GM23338 (cell line): ENCODE results near the gene ATG9A. TPM values are rescaled to one million over a fixed set of nuclear protein-coding genes. Genes with fewer than 3 reads are reported as not detected.

Experiments used
- ATAC-seq: fragments of 200-7000 bp; cut with Tn5 transposase; 3 replicates; pipeline ENCODE4 v1.9.1; 2020
- DNase-seq: peaks from one replicate; pipeline ENCODE4 v3.0.0-alpha.2; 2015; ENCODE audit warnings: low spot score
- H2AFZ ChIP-seq: fragments of 200-600 bp; sonication (generic); 2 replicates; pipeline ENCODE4 v1.8.0; 2016; ENCODE audit warnings: antibody characterized with exemption, mild to moderate bottlenecking, moderate library complexity
- H3F3A ChIP-seq: fragments of 200-600 bp; sonication (generic); replicated peaks from 2 replicates; pipeline ENCODE4 v1.8.0; 2017; ENCODE audit warnings: antibody characterized with exemption, mixed run types, low read depth
- H3K27ac ChIP-seq: fragments of 200-600 bp; sonication (generic); 2 replicates; pipeline ENCODE4 v1.6.1; 2016; ENCODE audit warnings: low read depth
- H3K27me3 ChIP-seq: fragments of 200-600 bp; sonication (generic); 2 replicates; pipeline ENCODE4 v1.8.0; 2016; ENCODE audit warnings: mild to moderate bottlenecking, mixed run types, moderate library complexity; ENCODE audit not compliant: insufficient read depth
- H3K36me3 ChIP-seq: fragments of 200-600 bp; sonication (generic); 2 replicates; pipeline ENCODE4 v1.8.0; 2016; ENCODE audit warnings: mild to moderate bottlenecking; ENCODE audit not compliant: insufficient read depth
- H3K4me1 ChIP-seq: fragments of 200-600 bp; sonication (generic); 2 replicates; pipeline ENCODE4 v1.8.0; 2016; ENCODE audit warnings: mild to moderate bottlenecking, moderate library complexity; ENCODE audit not compliant: insufficient read depth
- H3K4me2 ChIP-seq: fragments of 200-600 bp; sonication (generic); 2 replicates; pipeline ENCODE4 v1.7.1; 2017; ENCODE audit warnings: mixed run types
- H3K4me3 ChIP-seq: fragments of 200-600 bp; sonication (generic); 2 replicates; pipeline ENCODE4 v1.6.1; 2016; ENCODE audit warnings: mixed run types
- H3K79me2 ChIP-seq: fragments of 200-600 bp; sonication (generic); replicated peaks from 2 replicates; pipeline ENCODE4 v1.8.0; 2017; ENCODE audit warnings: mild to moderate bottlenecking; ENCODE audit not compliant: insufficient read depth
- H3K9me2 ChIP-seq: fragments of 200-600 bp; sonication (generic); 2 replicates; pipeline ENCODE4 v1.8.0; 2017; ENCODE audit not compliant: insufficient read depth
- H4K20me1 ChIP-seq: fragments of 200-600 bp; sonication (generic); replicated peaks from 2 replicates; pipeline ENCODE4 v1.8.0; 2017; ENCODE audit warnings: mild to moderate bottlenecking; ENCODE audit not compliant: insufficient read depth
- H3K27ac Mint-ChIP-seq: 2 replicates; pipeline ENCODE4 v1.8.0; 2020; ENCODE audit warnings: inconsistent platforms, mild to moderate bottlenecking, moderate library complexity, mixed read lengths
- H3K27me3 Mint-ChIP-seq: 3 replicates; pipeline ENCODE4 v1.8.0; 2022; ENCODE audit warnings: low read depth, mild to moderate bottlenecking, moderate library complexity, mixed read lengths, inconsistent platforms; ENCODE audit not compliant: insufficient read depth, poor library complexity
- H3K36me3 Mint-ChIP-seq: 3 replicates; pipeline ENCODE4 v1.8.0; 2021; ENCODE audit warnings: low read depth, mild to moderate bottlenecking, inconsistent platforms, moderate library complexity, mixed read lengths
- H3K4me1 Mint-ChIP-seq: 3 replicates; pipeline ENCODE4 v1.8.0; 2020; ENCODE audit warnings: mild to moderate bottlenecking, inconsistent platforms, mixed read lengths
- H3K4me3 Mint-ChIP-seq: 3 replicates; pipeline ENCODE4 v1.8.0; 2021; ENCODE audit warnings: moderate library complexity, mild to moderate bottlenecking, inconsistent platforms, mixed read lengths
- H3K9me3 Mint-ChIP-seq: 3 replicates; pipeline ENCODE4 v1.8.0; 2020; ENCODE audit warnings: moderate library complexity, mild to moderate bottlenecking, inconsistent platforms, mixed read lengths
- CREB1 ChIP-seq: fragments of 250-450 bp; sonication (Bioruptor Pico); IDR thresholded peaks from 2 replicates; pipeline ENCODE4 v1.5.0; 2020; ENCODE audit warnings: low read depth, mild to moderate bottlenecking, moderate library complexity
- EZH2 ChIP-seq: fragments of 200-600 bp; sonication (generic); IDR thresholded peaks from one replicate; pipeline ENCODE4 v1.8.0; 2017; ENCODE audit warnings: antibody characterized with exemption, mild to moderate bottlenecking, low read depth; ENCODE audit not compliant: unreplicated experiment
- EZH2phosphoT487 ChIP-seq: fragments of 200-600 bp; sonication (generic); IDR thresholded peaks from one replicate; pipeline ENCODE4 v1.8.1; 2018; ENCODE audit warnings: antibody characterized with exemption; ENCODE audit not compliant: unreplicated experiment
- JUNB ChIP-seq: IDR thresholded peaks from one replicate; pipeline ENCODE4 v1.6.1; 2016; ENCODE audit warnings: antibody characterized with exemption; ENCODE audit not compliant: unreplicated experiment
- NANOG ChIP-seq: IDR thresholded peaks from 2 replicates; pipeline ENCODE4 v1.6.1; 2016; ENCODE audit warnings: antibody characterized with exemption, borderline replicate concordance
- POLR2AphosphoS5 ChIP-seq: IDR thresholded peaks from 2 replicates; pipeline ENCODE4 v1.6.1; 2016; ENCODE audit warnings: antibody characterized with exemption, low read depth
- STAT1 ChIP-seq: IDR thresholded peaks from one replicate; pipeline ENCODE4 v1.6.1; 2016; ENCODE audit warnings: antibody characterized with exemption; ENCODE audit not compliant: unreplicated experiment
- ZNF114 ChIP-seq: fragments of 250-450 bp; sonication (Bioruptor Pico); IDR thresholded peaks from 2 replicates; pipeline ENCODE4 v1.5.0; 2020; ENCODE audit warnings: mild to moderate bottlenecking, moderate library complexity
- ZNF331 ChIP-seq: fragments of 250-450 bp; sonication (Bioruptor Pico); IDR thresholded peaks from 2 replicates; pipeline ENCODE4 v1.5.0; 2020; ENCODE audit warnings: low read depth, mild to moderate bottlenecking, moderate library complexity
- polyA plus RNA-seq: library from polyadenylated mRNA; unstranded; fragments of >200 nt; fragmentation: Nextera tagmentation; extraction: Ambion mirVana; gene quantifications from 2 replicates; pipeline ENCODE4 v1.2.1, GENCODE V29; 2016
- total RNA-seq: library from RNA; depleted of rRNA; stranded (reverse); fragments of >200 nt; shearing (Covaris generic); gene quantifications from 2 replicates; pipeline ENCODE4 v1.2.3, GENCODE V29; 2014
- TF ChIP-seq, protein P1 (sequence below): fragments of 250-450 bp; sonication (Bioruptor Pico); IDR thresholded peaks from 2 replicates; pipeline ENCODE4 v1.5.0; 2020; ENCODE audit warnings: mild to moderate bottlenecking, moderate library complexity
- TF ChIP-seq, protein P2 (sequence below): IDR thresholded peaks from 2 replicates; pipeline ENCODE4 v1.6.1; 2016; ENCODE audit warnings: antibody characterized with exemption
- TF ChIP-seq, protein P3 (sequence below): IDR thresholded peaks from one replicate; pipeline ENCODE4 v1.6.1; 2018; ENCODE audit warnings: antibody characterized with exemption; ENCODE audit not compliant: unreplicated experiment
- TF ChIP-seq, protein P4 (sequence below), 2 experiments: fragments of 200-600 bp in 1 of 2; sonication (generic) in 1 of 2; conservative IDR thresholded peaks; 2 replicates each; pipeline versions ENCODE4 v1.5.1 to v1.6.1; 2016 to 2017; ENCODE audit warnings: antibody characterized with exemption in 2 of 2, low read depth in 2 of 2, mild to moderate bottlenecking in 2 of 2, moderate library complexity in 1 of 2

The ATG9A gene
- total and polyA plus RNA-seq, 2 experiments from 2014 or later = 20.7 to 54.2 TPM

DNA sequence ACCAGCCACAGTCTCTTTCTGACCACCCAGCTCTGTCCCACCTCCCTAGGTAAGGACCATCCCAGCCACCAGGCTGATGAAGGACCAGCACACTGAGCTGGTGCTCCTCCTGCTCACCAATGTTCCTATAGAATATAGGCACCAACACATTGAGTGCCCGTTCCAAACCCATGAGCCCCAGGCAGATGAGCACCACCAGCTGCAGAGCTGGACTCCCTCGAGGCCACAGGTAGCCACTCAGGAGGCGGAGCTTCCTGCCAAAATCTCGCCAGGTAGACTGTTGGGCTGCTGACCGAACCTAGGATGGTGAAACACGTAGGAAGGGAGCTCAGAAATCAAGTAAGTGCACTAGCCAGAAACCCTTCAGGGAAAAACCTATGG, 12.9 kb downstream of the ATG9A start:
- peaks cover 21% of the 10 kb centered on the region for H3K4me1 Mint-ChIP-seq
- Histone ChIP-seq H3K27ac (no peak overlapping the region), H3F3A (peaks cover 9% of the 10 kb centered on the region; the same call in 1 of the 2 replicates), H4K20me1 (no peaks in the 10 kb centered on the region), H3K4me3 (no peak overlapping the region), H3K9me2 (no peaks in the 10 kb centered on the region), H3K79me2 (no peaks in the 10 kb centered on the region), H2AFZ (no peak overlapping the region), H3K36me3 (peaks cover 3% of the 10 kb centered on the region; the same call in 1 of the 2 replicates), H3K4me2 (no peak overlapping the region; the same call in 1 of the 2 replicates), H3K4me1 (peaks cover 17% of the 10 kb centered on the region), H3K27me3 (no peaks in the 10 kb centered on the region)
- peaks cover 17% of the 10 kb centered on the region for H3K27me3 Mint-ChIP-seq
- DNase-seq (no peak), ATAC-seq (no peak)
- H3K4me3 Mint-ChIP-seq = peak overlapping the region; percentile 45; the same call in 2 of the 3 replicates
- TF ChIP-seq CREB1 (CRISPR knock-in tag) (no peak), EZH2phosphoT487 (no peak), EZH2 (no peak), POLR2AphosphoS5 (no peak), ZNF331 (CRISPR knock-in tag) (no peak), NANOG (no peak), ZNF114 (CRISPR knock-in tag) (no peak), JUNB (no peak), STAT1 (no peak)
- TF ChIP-seq, protein P1, sequence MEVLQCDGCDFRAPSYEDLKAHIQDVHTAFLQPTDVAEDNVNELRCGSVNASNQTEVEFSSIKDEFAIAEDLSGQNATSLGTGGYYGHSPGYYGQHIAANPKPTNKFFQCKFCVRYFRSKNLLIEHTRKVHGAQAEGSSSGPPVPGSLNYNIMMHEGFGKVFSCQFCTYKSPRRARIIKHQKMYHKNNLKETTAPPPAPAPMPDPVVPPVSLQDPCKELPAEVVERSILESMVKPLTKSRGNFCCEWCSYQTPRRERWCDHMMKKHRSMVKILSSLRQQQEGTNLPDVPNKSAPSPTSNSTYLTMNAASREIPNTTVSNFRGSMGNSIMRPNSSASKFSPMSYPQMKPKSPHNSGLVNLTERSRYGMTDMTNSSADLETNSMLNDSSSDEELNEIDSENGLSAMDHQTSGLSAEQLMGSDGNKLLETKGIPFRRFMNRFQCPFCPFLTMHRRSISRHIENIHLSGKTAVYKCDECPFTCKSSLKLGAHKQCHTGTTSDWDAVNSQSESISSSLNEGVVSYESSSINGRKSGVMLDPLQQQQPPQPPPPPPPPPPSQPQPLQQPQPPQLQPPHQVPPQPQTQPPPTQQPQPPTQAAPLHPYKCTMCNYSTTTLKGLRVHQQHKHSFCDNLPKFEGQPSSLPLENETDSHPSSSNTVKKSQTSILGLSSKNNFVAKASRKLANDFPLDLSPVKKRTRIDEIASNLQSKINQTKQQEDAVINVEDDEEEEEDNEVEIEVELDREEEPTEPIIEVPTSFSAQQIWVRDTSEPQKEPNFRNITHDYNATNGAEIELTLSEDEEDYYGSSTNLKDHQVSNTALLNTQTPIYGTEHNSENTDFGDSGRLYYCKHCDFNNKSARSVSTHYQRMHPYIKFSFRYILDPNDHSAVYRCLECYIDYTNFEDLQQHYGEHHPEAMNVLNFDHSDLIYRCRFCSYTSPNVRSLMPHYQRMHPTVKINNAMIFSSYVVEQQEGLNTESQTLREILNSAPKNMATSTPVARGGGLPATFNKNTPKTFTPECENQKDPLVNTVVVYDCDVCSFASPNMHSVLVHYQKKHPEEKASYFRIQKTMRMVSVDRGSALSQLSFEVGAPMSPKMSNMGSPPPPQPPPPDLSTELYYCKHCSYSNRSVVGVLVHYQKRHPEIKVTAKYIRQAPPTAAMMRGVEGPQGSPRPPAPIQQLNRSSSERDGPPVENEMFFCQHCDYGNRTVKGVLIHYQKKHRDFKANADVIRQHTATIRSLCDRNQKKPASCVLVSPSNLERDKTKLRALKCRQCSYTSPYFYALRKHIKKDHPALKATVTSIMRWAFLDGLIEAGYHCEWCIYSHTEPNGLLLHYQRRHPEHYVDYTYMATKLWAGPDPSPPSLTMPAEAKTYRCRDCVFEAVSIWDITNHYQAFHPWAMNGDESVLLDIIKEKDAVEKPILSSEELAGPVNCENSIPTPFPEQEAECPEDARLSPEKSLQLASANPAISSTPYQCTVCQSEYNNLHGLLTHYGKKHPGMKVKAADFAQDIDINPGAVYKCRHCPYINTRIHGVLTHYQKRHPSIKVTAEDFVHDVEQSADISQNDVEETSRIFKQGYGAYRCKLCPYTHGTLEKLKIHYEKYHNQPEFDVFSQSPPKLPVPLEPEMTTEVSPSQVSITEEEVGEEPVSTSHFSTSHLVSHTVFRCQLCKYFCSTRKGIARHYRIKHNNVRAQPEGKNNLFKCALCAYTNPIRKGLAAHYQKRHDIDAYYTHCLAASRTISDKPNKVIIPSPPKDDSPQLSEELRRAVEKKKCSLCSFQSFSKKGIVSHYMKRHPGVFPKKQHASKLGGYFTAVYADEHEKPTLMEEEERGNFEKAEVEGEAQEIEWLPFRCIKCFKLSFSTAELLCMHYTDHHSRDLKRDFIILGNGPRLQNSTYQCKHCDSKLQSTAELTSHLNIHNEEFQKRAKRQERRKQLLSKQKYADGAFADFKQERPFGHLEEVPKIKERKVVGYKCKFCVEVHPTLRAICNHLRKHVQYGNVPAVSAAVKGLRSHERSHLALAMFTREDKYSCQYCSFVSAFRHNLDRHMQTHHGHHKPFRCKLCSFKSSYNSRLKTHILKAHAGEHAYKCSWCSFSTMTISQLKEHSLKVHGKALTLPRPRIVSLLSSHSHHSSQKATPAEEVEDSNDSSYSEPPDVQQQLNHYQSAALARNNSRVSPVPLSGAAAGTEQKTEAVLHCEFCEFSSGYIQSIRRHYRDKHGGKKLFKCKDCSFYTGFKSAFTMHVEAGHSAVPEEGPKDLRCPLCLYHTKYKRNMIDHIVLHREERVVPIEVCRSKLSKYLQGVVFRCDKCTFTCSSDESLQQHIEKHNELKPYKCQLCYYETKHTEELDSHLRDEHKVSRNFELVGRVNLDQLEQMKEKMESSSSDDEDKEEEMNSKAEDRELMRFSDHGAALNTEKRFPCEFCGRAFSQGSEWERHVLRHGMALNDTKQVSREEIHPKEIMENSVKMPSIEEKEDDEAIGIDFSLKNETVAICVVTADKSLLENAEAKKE (CRISPR knock-in tag) = no peak
- TF ChIP-seq, protein P2, sequence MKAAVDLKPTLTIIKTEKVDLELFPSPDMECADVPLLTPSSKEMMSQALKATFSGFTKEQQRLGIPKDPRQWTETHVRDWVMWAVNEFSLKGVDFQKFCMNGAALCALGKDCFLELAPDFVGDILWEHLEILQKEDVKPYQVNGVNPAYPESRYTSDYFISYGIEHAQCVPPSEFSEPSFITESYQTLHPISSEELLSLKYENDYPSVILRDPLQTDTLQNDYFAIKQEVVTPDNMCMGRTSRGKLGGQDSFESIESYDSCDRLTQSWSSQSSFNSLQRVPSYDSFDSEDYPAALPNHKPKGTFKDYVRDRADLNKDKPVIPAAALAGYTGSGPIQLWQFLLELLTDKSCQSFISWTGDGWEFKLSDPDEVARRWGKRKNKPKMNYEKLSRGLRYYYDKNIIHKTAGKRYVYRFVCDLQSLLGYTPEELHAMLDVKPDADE = no peak
- TF ChIP-seq, protein P3, sequence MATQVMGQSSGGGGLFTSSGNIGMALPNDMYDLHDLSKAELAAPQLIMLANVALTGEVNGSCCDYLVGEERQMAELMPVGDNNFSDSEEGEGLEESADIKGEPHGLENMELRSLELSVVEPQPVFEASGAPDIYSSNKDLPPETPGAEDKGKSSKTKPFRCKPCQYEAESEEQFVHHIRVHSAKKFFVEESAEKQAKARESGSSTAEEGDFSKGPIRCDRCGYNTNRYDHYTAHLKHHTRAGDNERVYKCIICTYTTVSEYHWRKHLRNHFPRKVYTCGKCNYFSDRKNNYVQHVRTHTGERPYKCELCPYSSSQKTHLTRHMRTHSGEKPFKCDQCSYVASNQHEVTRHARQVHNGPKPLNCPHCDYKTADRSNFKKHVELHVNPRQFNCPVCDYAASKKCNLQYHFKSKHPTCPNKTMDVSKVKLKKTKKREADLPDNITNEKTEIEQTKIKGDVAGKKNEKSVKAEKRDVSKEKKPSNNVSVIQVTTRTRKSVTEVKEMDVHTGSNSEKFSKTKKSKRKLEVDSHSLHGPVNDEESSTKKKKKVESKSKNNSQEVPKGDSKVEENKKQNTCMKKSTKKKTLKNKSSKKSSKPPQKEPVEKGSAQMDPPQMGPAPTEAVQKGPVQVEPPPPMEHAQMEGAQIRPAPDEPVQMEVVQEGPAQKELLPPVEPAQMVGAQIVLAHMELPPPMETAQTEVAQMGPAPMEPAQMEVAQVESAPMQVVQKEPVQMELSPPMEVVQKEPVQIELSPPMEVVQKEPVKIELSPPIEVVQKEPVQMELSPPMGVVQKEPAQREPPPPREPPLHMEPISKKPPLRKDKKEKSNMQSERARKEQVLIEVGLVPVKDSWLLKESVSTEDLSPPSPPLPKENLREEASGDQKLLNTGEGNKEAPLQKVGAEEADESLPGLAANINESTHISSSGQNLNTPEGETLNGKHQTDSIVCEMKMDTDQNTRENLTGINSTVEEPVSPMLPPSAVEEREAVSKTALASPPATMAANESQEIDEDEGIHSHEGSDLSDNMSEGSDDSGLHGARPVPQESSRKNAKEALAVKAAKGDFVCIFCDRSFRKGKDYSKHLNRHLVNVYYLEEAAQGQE = no peak
- TF ChIP-seq, protein P4, sequence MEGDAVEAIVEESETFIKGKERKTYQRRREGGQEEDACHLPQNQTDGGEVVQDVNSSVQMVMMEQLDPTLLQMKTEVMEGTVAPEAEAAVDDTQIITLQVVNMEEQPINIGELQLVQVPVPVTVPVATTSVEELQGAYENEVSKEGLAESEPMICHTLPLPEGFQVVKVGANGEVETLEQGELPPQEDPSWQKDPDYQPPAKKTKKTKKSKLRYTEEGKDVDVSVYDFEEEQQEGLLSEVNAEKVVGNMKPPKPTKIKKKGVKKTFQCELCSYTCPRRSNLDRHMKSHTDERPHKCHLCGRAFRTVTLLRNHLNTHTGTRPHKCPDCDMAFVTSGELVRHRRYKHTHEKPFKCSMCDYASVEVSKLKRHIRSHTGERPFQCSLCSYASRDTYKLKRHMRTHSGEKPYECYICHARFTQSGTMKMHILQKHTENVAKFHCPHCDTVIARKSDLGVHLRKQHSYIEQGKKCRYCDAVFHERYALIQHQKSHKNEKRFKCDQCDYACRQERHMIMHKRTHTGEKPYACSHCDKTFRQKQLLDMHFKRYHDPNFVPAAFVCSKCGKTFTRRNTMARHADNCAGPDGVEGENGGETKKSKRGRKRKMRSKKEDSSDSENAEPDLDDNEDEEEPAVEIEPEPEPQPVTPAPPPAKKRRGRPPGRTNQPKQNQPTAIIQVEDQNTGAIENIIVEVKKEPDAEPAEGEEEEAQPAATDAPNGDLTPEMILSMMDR (conservative IDR thresholded peaks at IDR 0.05; ENCODE audit: low read depth in 2 of 2) = no peak
- H3K9me3 Mint-ChIP-seq = no peaks in the 10 kb centered on the region
- peak overlapping the region; percentile 86 for H3K27ac Mint-ChIP-seq
- peaks cover 51% of the 10 kb centered on the region for H3K36me3 Mint-ChIP-seq
